Measurements from ENCODE around the gene FAM3A.

GRCh38 chrX:154515090-154515965, 704 bp downstream of the FAM3A start:
- TF ChIP-seq STAT5B (CRISPR knock-in tag; IDR thresholded peaks at IDR 0.05) (no peak), ZBTB49 (CRISPR knock-in tag; IDR thresholded peaks at IDR 0.05; ENCODE audit: borderline replicate concordance) (peak; percentile 65; the same call in 1 of the 2 replicates), CREBBP (IDR thresholded peaks at IDR 0.05; ENCODE audit: low read depth, low read length) (no peak), SUPT5H (IDR thresholded peaks at IDR 0.05) (no peak), POLR2A (conservative IDR thresholded peaks at IDR 0.05) (no peak), CHD4 (IDR thresholded peaks at IDR 0.05; ENCODE audit: insufficient read depth, insufficient replicate concordance, low read depth, low read length, poor library complexity, severe bottlenecking) (no peak), KHSRP (IDR thresholded peaks at IDR 0.05) (no peak), JUN (IDR thresholded peaks at IDR 0.05; ENCODE audit: borderline replicate concordance, low read depth, low read length) (no peak), JUN (CRISPR knock-in tag; IDR thresholded peaks at IDR 0.05; ENCODE audit: borderline replicate concordance) (no peak), CREB1 (IDR thresholded peaks at IDR 0.05) (0 out of 2 replicates have a peak, but pooled peaks have one; percentile 18), CREB1 (CRISPR knock-in tag; IDR thresholded peaks at IDR 0.05) (no peak), ZEB2 (IDR thresholded peaks at IDR 0.05) (peak; percentile 61; the same call in 1 of the 2 replicates), GABPA (tag; conservative IDR thresholded peaks at IDR 0.05; ENCODE audit: low read depth) (no peak), ESRRA (IDR thresholded peaks at IDR 0.05; ENCODE audit: borderline replicate concordance, low read depth) (no peak), POLR2AphosphoS2 (IDR thresholded peaks at IDR 0.05; ENCODE audit: low read length) (no peak), SRF (CRISPR knock-in tag; IDR thresholded peaks at IDR 0.05) (no peak)
